ENCODE data around the gene WASF1.
"Not testable (repeated sequence)": the region's sequence is repeated elsewhere in the genome, so short reads cannot be mapped to it uniquely, and the experiment has no call there.

Gene WASF1

DNA sequence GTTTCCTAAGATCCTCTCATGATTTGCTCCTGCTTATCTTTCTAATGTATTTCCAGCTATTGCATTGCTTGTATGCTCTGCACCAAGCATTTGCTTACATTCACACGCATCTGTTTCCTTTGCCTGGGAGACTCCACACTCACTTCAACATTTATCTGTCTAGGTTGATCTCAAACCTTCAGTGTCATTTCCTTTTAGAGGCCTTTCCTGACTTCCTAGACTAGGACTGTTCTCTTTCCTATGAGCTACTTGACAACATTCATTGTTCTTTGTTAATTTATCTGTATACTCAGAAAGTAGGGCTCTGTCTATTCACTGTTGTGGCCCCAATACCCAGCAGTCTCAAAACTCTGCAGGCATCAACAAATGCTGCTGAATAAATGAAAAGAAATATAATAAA, 84.4 kb downstream of the WASF1 start:
- H3K4me3 ChIP-seq (ENCODE audit: low read depth, low read length): no peak overlapping the region

GRCh38 chr6:110093981-110094380, 85.5 kb downstream of the WASF1 start:
- no peak overlapping the region for H3K4me3 ChIP-seq (ENCODE audit: low read depth, low read length)

GRCh38 chr6:110090876-110091275, 88.6 kb downstream of the WASF1 start:
- no peak overlapping the region for H3K4me3 ChIP-seq (ENCODE audit: low read depth, low read length)

GRCh38 chr6:110089323-110089722, 90.1 kb downstream of the WASF1 start:
- no peak overlapping the region for H3K4me3 ChIP-seq (ENCODE audit: low read depth, low read length)

GRCh38 chr6:110085285-110085684, 94.2 kb downstream of the WASF1 start:
- no peak overlapping the region for H3K4me3 ChIP-seq (ENCODE audit: low read depth, low read length)

GRCh38 chr6:110083875-110084585, 95.4 kb downstream of the WASF1 start:
- H3K4me3 ChIP-seq (ENCODE audit: low read depth, low read length): no peak overlapping the region

DNA sequence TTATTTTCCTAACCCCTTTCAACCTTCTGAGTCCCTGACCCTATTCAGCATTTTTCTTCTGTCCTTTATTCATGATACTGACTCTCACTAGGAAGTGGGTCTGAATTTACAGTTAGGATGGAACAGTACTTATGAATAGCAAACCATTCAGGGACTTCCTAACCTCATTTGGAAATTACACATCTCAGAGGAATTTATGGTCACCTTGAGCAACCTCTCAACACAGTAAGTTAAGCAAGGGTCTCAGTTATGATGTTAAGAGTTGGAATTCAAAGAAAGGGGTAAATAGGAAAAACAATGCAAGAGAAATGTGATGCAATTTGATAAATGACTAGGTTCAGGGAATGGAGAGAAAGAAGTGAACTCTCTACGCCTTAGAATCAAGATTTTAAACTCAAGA, 104.1 kb downstream of the WASF1 start:
- no peak overlapping the region for H3K4me3 ChIP-seq (ENCODE audit: low read depth, low read length)

GRCh38 chr6:110073474-110073873, 106.0 kb downstream of the WASF1 start:
- not testable (repeated sequence) for H3K4me3 ChIP-seq (ENCODE audit: low read depth, low read length)

DNA sequence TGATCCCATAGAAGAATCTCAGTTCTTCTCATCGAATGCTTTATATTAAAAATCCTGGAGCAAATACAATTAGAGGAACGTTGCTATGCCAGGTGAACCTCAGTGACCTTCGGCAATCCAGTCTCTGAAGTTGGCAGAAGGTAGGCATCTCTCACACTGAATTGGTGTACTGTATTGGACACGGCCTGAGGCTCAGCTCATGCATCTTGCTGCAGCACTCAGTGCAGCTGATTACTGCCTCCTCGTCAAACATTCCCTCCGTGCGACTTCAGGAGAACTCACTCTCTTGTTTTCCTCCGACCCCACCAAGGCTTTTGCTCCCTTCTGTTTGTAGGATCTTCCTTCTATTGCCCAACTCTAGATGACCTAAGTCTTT, 110.9 kb downstream of the WASF1 start:
- H3K4me3 ChIP-seq (ENCODE audit: low read depth, low read length): no peak overlapping the region

DNA sequence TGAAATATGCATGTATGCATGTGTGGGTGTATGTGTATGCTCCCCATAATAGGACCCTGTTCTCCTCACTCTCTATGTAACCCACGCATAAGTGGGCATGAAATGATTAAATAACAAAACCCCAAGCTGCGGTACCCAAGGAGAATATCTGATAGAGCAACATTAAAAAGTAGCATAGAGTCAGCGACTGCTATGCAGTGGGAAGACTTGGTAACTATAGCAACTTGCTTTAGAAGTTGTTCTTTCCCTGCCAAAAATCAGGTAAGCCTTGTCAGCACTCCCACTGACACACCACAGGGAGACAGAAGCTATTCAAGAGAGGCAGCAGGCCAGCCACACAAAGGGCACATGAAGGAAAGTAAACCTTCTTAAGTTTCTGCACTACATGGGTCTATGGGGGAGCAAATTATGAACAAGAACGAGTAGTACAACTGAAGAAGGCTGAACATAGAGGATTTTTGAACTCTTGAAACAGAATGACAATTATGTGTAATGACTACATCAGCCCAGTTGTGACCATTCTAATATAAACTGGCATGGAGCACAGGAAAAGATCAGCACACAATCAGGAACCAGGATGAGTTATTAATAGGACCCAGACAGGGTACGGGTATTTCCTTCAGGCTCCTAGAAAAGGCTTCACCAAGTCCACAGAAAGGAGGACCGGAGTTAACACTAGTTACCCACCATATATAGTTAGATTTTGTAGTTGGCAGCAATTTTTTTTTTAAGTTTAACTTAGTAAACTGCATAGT, 111.5 kb downstream of the WASF1 start:
- no peak overlapping the region for H3K4me3 ChIP-seq (ENCODE audit: low read depth, low read length)

- H3K4me3 ChIP-seq (ENCODE audit: low read depth, low read length): no peak overlapping the region
Measured at GRCh38 chr6:110064744-110065524, 114.5 kb downstream of the WASF1 start.

- no peak overlapping the region for H3K4me3 ChIP-seq (ENCODE audit: low read depth, low read length)
Measured at GRCh38 chr6:110063594-110064263, 115.7 kb downstream of the WASF1 start.

- H3K4me3 ChIP-seq (ENCODE audit: low read depth, low read length): no peak overlapping the region
Measured at GRCh38 chr6:110055387-110055735, 124.1 kb downstream of the WASF1 start.

- no peak overlapping the region for H3K4me3 ChIP-seq (ENCODE audit: low read depth, low read length)
Measured at GRCh38 chr6:110054664-110055386, 124.6 kb downstream of the WASF1 start.

DNA sequence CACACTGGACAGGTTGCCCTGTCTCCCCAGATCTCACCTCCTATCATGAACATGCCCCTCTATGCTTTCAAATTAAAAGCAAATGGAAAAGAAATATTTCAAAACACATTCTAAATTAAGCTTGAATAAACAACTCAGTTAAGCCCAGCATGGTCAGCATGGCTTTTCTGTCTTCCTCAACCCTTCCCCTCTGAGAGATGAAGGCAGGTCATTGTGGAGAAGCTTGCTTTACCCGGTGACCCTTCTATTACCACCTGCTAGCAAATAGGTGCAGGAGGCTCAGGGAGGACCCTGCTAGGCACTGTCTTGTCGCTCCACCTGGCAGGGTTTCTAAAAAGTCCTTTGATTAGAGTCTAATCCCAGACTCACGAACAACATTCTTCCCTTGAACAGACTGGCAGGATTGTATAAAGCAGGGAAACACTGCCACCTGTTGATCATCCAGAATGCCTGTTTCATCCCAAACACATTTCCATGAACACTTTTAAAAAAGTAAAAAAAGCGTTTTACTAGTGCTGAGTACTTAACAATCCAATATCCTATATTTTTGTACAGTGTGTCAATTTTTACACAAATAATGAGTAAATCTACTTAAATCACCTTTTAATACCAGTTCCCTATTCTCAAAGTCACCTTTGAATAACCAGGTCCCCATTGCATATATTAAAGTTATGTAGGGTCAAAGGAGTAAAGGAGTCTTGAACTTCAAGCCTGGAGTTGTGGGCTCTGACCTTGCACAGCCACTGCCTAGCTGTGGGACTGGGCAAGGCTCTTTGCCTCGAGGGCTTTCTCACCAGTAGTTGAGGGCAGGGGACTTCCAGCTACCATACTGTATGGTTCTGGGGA, 125.9 kb downstream of the WASF1 start:
- H3K4me3 ChIP-seq (ENCODE audit: low read depth, low read length): no peak overlapping the region

DNA sequence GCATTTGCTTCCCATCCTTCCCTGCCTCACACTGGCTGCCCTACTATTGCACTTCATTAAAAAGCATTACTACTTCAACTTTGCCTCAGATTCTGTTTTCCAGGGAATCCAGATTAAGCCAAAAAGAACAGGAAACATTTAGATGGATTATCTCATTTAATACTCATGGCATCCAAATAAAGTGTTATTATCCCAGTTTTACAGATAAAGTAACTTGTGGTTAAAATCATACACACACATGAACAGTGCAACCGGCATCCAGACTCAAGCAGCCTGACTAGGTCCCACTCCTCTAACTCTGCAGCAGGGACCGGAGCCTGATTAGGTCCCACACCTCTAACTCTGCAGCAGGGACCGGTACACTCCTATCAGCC, 129.0 kb downstream of the WASF1 start:
- no peak overlapping the region for H3K4me3 ChIP-seq (ENCODE audit: low read depth, low read length)
